Measurements from ENCODE around the gene MAD1L1.
"Not testable (repeated sequence)": the region's sequence is repeated elsewhere in the genome, so short reads cannot be mapped to it uniquely, and the experiment has no call there.

Gene MAD1L1

GRCh38 chr7:1816451-1816850 is 416.3 kb downstream of the MAD1L1 start:
- not testable (repeated sequence) for H3K36me3 ChIP-seq (ENCODE audit: control insufficient read depth in 2 of 2, insufficient read depth in 2 of 2, low read length in 2 of 2)

GRCh38 chr7:1815551-1816281 is 417.0 kb downstream of the MAD1L1 start:
- H3K4me3 ChIP-seq (ENCODE audit: low read length in 2 of 2); H3K27ac ChIP-seq (ENCODE audit: low read depth in 2 of 2, low read length in 2 of 2); H3K9ac ChIP-seq (ENCODE audit: low read depth in 1 of 2, low read length in 2 of 2); H3K36me3 ChIP-seq (ENCODE audit: control insufficient read depth in 2 of 2, insufficient read depth in 2 of 2, low read length in 2 of 2); H3K9me3 ChIP-seq (ENCODE audit: control insufficient read depth in 2 of 2, low read length in 2 of 2); H3K4me1 ChIP-seq (ENCODE audit: control insufficient read depth in 2 of 2, insufficient read depth in 2 of 2, low read length in 2 of 2); H3K27me3 ChIP-seq (ENCODE audit: control insufficient read depth in 2 of 2, insufficient read depth in 2 of 2, low read length in 2 of 2): not testable (repeated sequence)

More at GRCh38 chr7:1816451-1816850, 416.3 kb downstream of the MAD1L1 start:
- not testable (repeated sequence) for H3K4me1 ChIP-seq (ENCODE audit: control insufficient read depth in 2 of 2, insufficient read depth in 2 of 2, low read length in 2 of 2); H3K27me3 ChIP-seq (ENCODE audit: control insufficient read depth in 2 of 2, insufficient read depth in 2 of 2, low read length in 2 of 2); H3K9ac ChIP-seq (ENCODE audit: low read depth in 1 of 2, low read length in 2 of 2); H3K9me3 ChIP-seq (ENCODE audit: control insufficient read depth in 2 of 2, low read length in 2 of 2); H3K4me3 ChIP-seq (ENCODE audit: low read length in 2 of 2); H3K27ac ChIP-seq (ENCODE audit: low read depth in 2 of 2, low read length in 2 of 2)

- no peaks in the 10 kb centered on the region for H3K9me3 ChIP-seq (ENCODE audit: control insufficient read depth in 2 of 2, low read length in 2 of 2)
- H3K36me3 ChIP-seq (ENCODE audit: control insufficient read depth in 2 of 2, insufficient read depth in 2 of 2, low read length in 2 of 2) = no peaks in the 10 kb centered on the region
- H3K9ac ChIP-seq (ENCODE audit: low read depth in 1 of 2, low read length in 2 of 2) = no peak overlapping the region
- H3K27ac ChIP-seq (ENCODE audit: low read depth in 2 of 2, low read length in 2 of 2) = no peak overlapping the region
- H3K4me3 ChIP-seq (ENCODE audit: low read length in 2 of 2) = no peak overlapping the region
- H3K27me3 ChIP-seq (ENCODE audit: control insufficient read depth in 2 of 2, insufficient read depth in 2 of 2, low read length in 2 of 2) = no peaks in the 10 kb centered on the region
- no peaks in the 10 kb centered on the region for H3K4me1 ChIP-seq (ENCODE audit: control insufficient read depth in 2 of 2, insufficient read depth in 2 of 2, low read length in 2 of 2)
These were observed 417.7 kb downstream of the MAD1L1 start for GRCh38 chr7:1815051-1815481.

GRCh38 chr7:1814089-1814811 is 418.5 kb downstream of the MAD1L1 start:
- H3K4me1 ChIP-seq (ENCODE audit: control insufficient read depth in 2 of 2, insufficient read depth in 2 of 2, low read length in 2 of 2) = no peaks in the 10 kb centered on the region
- no peaks in the 10 kb centered on the region for H3K9me3 ChIP-seq (ENCODE audit: control insufficient read depth in 2 of 2, low read length in 2 of 2)
- H3K27me3 ChIP-seq (ENCODE audit: control insufficient read depth in 2 of 2, insufficient read depth in 2 of 2, low read length in 2 of 2) = no peaks in the 10 kb centered on the region
- no peaks in the 10 kb centered on the region for H3K36me3 ChIP-seq (ENCODE audit: control insufficient read depth in 2 of 2, insufficient read depth in 2 of 2, low read length in 2 of 2)
- no peak overlapping the region for H3K9ac ChIP-seq (ENCODE audit: low read depth in 1 of 2, low read length in 2 of 2)
- H3K27ac ChIP-seq (ENCODE audit: low read depth in 2 of 2, low read length in 2 of 2) = no peak overlapping the region
- H3K4me3 ChIP-seq (ENCODE audit: low read length in 2 of 2) = no peak overlapping the region

GRCh38 chr7:1813394-1814088 is 419.2 kb downstream of the MAD1L1 start:
- no peak overlapping the region for H3K27ac ChIP-seq (ENCODE audit: low read depth in 2 of 2, low read length in 2 of 2)
- no peak overlapping the region for H3K4me3 ChIP-seq (ENCODE audit: low read length in 2 of 2)
- no peaks in the 10 kb centered on the region for H3K9me3 ChIP-seq (ENCODE audit: control insufficient read depth in 2 of 2, low read length in 2 of 2)
- no peak overlapping the region for H3K9ac ChIP-seq (ENCODE audit: low read depth in 1 of 2, low read length in 2 of 2)
- H3K27me3 ChIP-seq (ENCODE audit: control insufficient read depth in 2 of 2, insufficient read depth in 2 of 2, low read length in 2 of 2) = no peaks in the 10 kb centered on the region
- H3K4me1 ChIP-seq (ENCODE audit: control insufficient read depth in 2 of 2, insufficient read depth in 2 of 2, low read length in 2 of 2) = no peaks in the 10 kb centered on the region
- no peaks in the 10 kb centered on the region for H3K36me3 ChIP-seq (ENCODE audit: control insufficient read depth in 2 of 2, insufficient read depth in 2 of 2, low read length in 2 of 2)

GRCh38 chr7:1812509-1813393 is 420.0 kb downstream of the MAD1L1 start:
- Histone ChIP-seq H3K9me3 (ENCODE audit: control insufficient read depth in 2 of 2, low read length in 2 of 2) (no peaks in the 10 kb centered on the region), H3K27me3 (ENCODE audit: control insufficient read depth in 2 of 2, insufficient read depth in 2 of 2, low read length in 2 of 2) (no peaks in the 10 kb centered on the region), H3K4me3 (ENCODE audit: low read length in 2 of 2) (no peak overlapping the region), H3K9ac (ENCODE audit: low read depth in 1 of 2, low read length in 2 of 2) (no peak overlapping the region), H3K4me1 (ENCODE audit: control insufficient read depth in 2 of 2, insufficient read depth in 2 of 2, low read length in 2 of 2) (no peaks in the 10 kb centered on the region), H3K27ac (ENCODE audit: low read depth in 2 of 2, low read length in 2 of 2) (no peak overlapping the region), H3K36me3 (ENCODE audit: control insufficient read depth in 2 of 2, insufficient read depth in 2 of 2, low read length in 2 of 2) (no peaks in the 10 kb centered on the region)

GRCh38 chr7:1811850-1812508 is 420.8 kb downstream of the MAD1L1 start:
- H3K4me1 ChIP-seq (ENCODE audit: control insufficient read depth in 2 of 2, insufficient read depth in 2 of 2, low read length in 2 of 2) = no peaks in the 10 kb centered on the region
- H3K9ac ChIP-seq (ENCODE audit: low read depth in 1 of 2, low read length in 2 of 2) = no peak overlapping the region
- H3K9me3 ChIP-seq (ENCODE audit: control insufficient read depth in 2 of 2, low read length in 2 of 2) = no peaks in the 10 kb centered on the region
- no peaks in the 10 kb centered on the region for H3K27me3 ChIP-seq (ENCODE audit: control insufficient read depth in 2 of 2, insufficient read depth in 2 of 2, low read length in 2 of 2)
- no peak overlapping the region for H3K27ac ChIP-seq (ENCODE audit: low read depth in 2 of 2, low read length in 2 of 2)
- no peak overlapping the region for H3K4me3 ChIP-seq (ENCODE audit: low read length in 2 of 2)
- H3K36me3 ChIP-seq (ENCODE audit: control insufficient read depth in 2 of 2, insufficient read depth in 2 of 2, low read length in 2 of 2) = no peaks in the 10 kb centered on the region

- Histone ChIP-seq H3K4me3 (ENCODE audit: low read length in 2 of 2) (no peak overlapping the region), H3K4me1 (ENCODE audit: control insufficient read depth in 2 of 2, insufficient read depth in 2 of 2, low read length in 2 of 2) (no peaks in the 10 kb centered on the region), H3K27ac (ENCODE audit: low read depth in 2 of 2, low read length in 2 of 2) (no peak overlapping the region), H3K9ac (ENCODE audit: low read depth in 1 of 2, low read length in 2 of 2) (no peak overlapping the region), H3K36me3 (ENCODE audit: control insufficient read depth in 2 of 2, insufficient read depth in 2 of 2, low read length in 2 of 2) (no peaks in the 10 kb centered on the region), H3K9me3 (ENCODE audit: control insufficient read depth in 2 of 2, low read length in 2 of 2) (no peaks in the 10 kb centered on the region), H3K27me3 (ENCODE audit: control insufficient read depth in 2 of 2, insufficient read depth in 2 of 2, low read length in 2 of 2) (no peaks in the 10 kb centered on the region)
These were observed 421.5 kb downstream of the MAD1L1 start for GRCh38 chr7:1810961-1811849.

- no peak overlapping the region for H3K4me3 ChIP-seq (ENCODE audit: low read length in 2 of 2)
These were observed 422.2 kb downstream of the MAD1L1 start for GRCh38 chr7:1810521-1810920.

More at GRCh38 chr7:1810521-1810920, 422.2 kb downstream of the MAD1L1 start:
- Histone ChIP-seq H3K4me1 (ENCODE audit: control insufficient read depth in 2 of 2, insufficient read depth in 2 of 2, low read length in 2 of 2) (no peaks in the 10 kb centered on the region), H3K27me3 (ENCODE audit: control insufficient read depth in 2 of 2, insufficient read depth in 2 of 2, low read length in 2 of 2) (no peaks in the 10 kb centered on the region), H3K36me3 (ENCODE audit: control insufficient read depth in 2 of 2, insufficient read depth in 2 of 2, low read length in 2 of 2) (no peaks in the 10 kb centered on the region), H3K9ac (ENCODE audit: low read depth in 1 of 2, low read length in 2 of 2) (no peak overlapping the region), H3K9me3 (ENCODE audit: control insufficient read depth in 2 of 2, low read length in 2 of 2) (no peaks in the 10 kb centered on the region), H3K27ac (ENCODE audit: low read depth in 2 of 2, low read length in 2 of 2) (no peak overlapping the region)

Measured in mucosa of rectum (tissue), 2 donors.